Naive thymus-derived CD8-positive, alpha-beta T cell (primary cell): ENCODE results near the gene IGSF6. TPM values are rescaled to one million over a fixed set of nuclear protein-coding genes. Genes with fewer than 3 reads are reported as not detected.
A peak's percentile ranks its signal among the peaks of the same experiment; 100 is the strongest.
"Not testable (repeated sequence)": the region's sequence is repeated elsewhere in the genome, so short reads cannot be mapped to it uniquely, and the experiment has no call there.

Experiments
- ATAC-seq, 2 donors: fragments of 150-1000 bp; cut with Tn5 transposase in 1 of 2; sonication (Bioruptor Pico), chemical (Tn5 transposase) in 1 of 2; 1 replicate in 1 of 2; 2 replicates in 1 of 2; pipeline ENCODE4 v1.10.0; 2021; ENCODE audit warnings: mild to moderate bottlenecking in 2 of 2, moderate library complexity in 2 of 2
- POLR2A ChIA-PET: fragments of 350-600 bp; sonication (Branson Sonifier 250); formaldehyde crosslinking; loops from one replicate; lab custom pipeline; 2021; ENCODE audit warnings: antibody characterized with exemption; lab: Charles Lee
- DNase-seq, 10 donors: peaks; one replicate each; pipeline versions ENCODE4 v3.0.0 to v3.0.0-alpha.2; 2020 to 2022
- H3K27ac Mint-ChIP-seq, 10 donors: one replicate each; pipeline ENCODE4 v1.8.0; 2020 to 2022; ENCODE audit warnings: mild to moderate bottlenecking in 10 of 10, mixed read lengths in 10 of 10, moderate library complexity in 4 of 10, inconsistent platforms in 1 of 10
- H3K27me3 Mint-ChIP-seq, 5 donors: one replicate each; pipeline ENCODE4 v1.8.0; 2021 to 2022; ENCODE audit warnings: mixed read lengths in 5 of 5
- H3K36me3 Mint-ChIP-seq, 3 donors: one replicate each; pipeline ENCODE4 v1.8.0; 2020 to 2022; ENCODE audit warnings: mixed read lengths in 3 of 3, mild to moderate bottlenecking in 2 of 3, inconsistent platforms in 1 of 3
- H3K4me1 Mint-ChIP-seq, 4 donors: one replicate each; pipeline ENCODE4 v1.8.0; 2021 to 2022; ENCODE audit warnings: mixed read lengths in 4 of 4
- H3K4me3 Mint-ChIP-seq, 10 donors: one replicate each; pipeline ENCODE4 v1.8.0; 2020 to 2022; ENCODE audit warnings: mild to moderate bottlenecking in 10 of 10, mixed read lengths in 10 of 10, moderate library complexity in 6 of 10, inconsistent platforms in 1 of 10
- H3K9me3 Mint-ChIP-seq, 9 donors: one replicate each; pipeline ENCODE4 v1.8.0; 2020 to 2022; ENCODE audit warnings: mixed read lengths in 9 of 9, mild to moderate bottlenecking in 3 of 9, inconsistent platforms in 1 of 9, moderate library complexity in 1 of 9
- polyA plus RNA-seq, 3 donors: library from polyadenylated mRNA; unstranded; fragments of 300-500 nt; fragmentation: Illumina TruSeq; gene quantifications; one replicate each; pipeline ENCODE4 v1.2.3, GENCODE V29; 2021
- total RNA-seq, 8 experiments: library from RNA in 2 of 8; stranded (reverse) in 2 of 8; gene quantifications; one replicate each; pipeline ENCODE4 v1.2.3 and lab custom pipeline; 2021 to 2026

IGSF6 gene
- total and polyA plus RNA-seq, 5 experiments from 2014 or later, result 0.16 to 0.69 (median 0.28) TPM

GRCh38 chr16:21649826-21650406, 2.5 kb downstream of the IGSF6 start:
- peaks cover 11 to 89% (median 51%) of the 10 kb centered on the region in 4 donors for H3K4me1 Mint-ChIP-seq
- ATAC-seq, POLR2A ChIA-PET: not testable (repeated sequence)

GRCh38 chr16:21647562-21648164, 4.7 kb downstream of the IGSF6 start:
- H3K27me3 Mint-ChIP-seq, result no peaks in the 10 kb centered on the region
- POLR2A ChIA-PET, result interaction anchor here (1.0 to 4.7 kb wide), 4 partner anchors 14 to 50 kb away, joined by 3 to 40 read pairs (median 4); partner anchors contain the start of gene METTL9
- H3K4me1 Mint-ChIP-seq, result peaks cover 12 to 86% (median 54%) of the 10 kb centered on the region in 4 donors
- H3K9me3 Mint-ChIP-seq, result no peaks in the 10 kb centered on the region
- ATAC-seq, result peak in 1 of 2 donors; percentile 7
- peaks cover 0 to 4% (median 0%) of the 10 kb centered on the region in 3 donors for H3K36me3 Mint-ChIP-seq
- DNase-seq, result no peak
- peak overlapping the region in 9 of 10 donors; percentile 2 to 89 (median 68) for H3K4me3 Mint-ChIP-seq
- peak overlapping the region; percentile 93 to 98 (median 96) for H3K27ac Mint-ChIP-seq

More at GRCh38 chr16:21649826-21650406, 2.5 kb downstream of the IGSF6 start:
- not testable (repeated sequence) for DNase-seq, H3K27me3 Mint-ChIP-seq, H3K9me3 Mint-ChIP-seq
- Mint-ChIP-seq H3K27ac (peak overlapping the region in 3 of 10 donors; percentile 18 to 94 (median 52)), H3K36me3 (peaks cover 0 to 17% (median 0%) of the 10 kb centered on the region in 3 donors), H3K4me3 (peak overlapping the region in 1 of 10 donors; percentile 32)

- Mint-ChIP-seq H3K4me3 (peak overlapping the region; percentile 68 to 89 (median 84)), H3K27me3 (no peaks in the 10 kb centered on the region)
- POLR2A ChIA-PET, result interaction anchor here (0.9 to 4.7 kb wide), 5 partner anchors 14 to 49 kb away, joined by 3 to 40 read pairs (median 3); partner anchors contain the start of gene METTL9
These were observed 5.5 kb downstream of the IGSF6 start for GRCh38 chr16:21646721-21647561.

GRCh38 chr16:21646091-21646490, 6.3 kb downstream of the IGSF6 start:
- Mint-ChIP-seq H3K27me3 (no peaks in the 10 kb centered on the region), H3K36me3 (no peaks in the 10 kb centered on the region), H3K4me1 (peaks cover 12 to 75% (median 51%) of the 10 kb centered on the region in 4 donors), H3K4me3 (peak overlapping the region; percentile 68 to 88 (median 84)), H3K9me3 (no peaks in the 10 kb centered on the region), H3K27ac (peak overlapping the region; percentile 93 to 98 (median 96))
- DNase-seq (no peak), ATAC-seq (no peak)
- POLR2A ChIA-PET, result interaction anchor here (0.8 to 4.7 kb wide), 8 partner anchors 11 to 546 kb away, joined by 3 to 40 read pairs (median 4); partner anchors contain the start of genes METTL9 and OTOA

More at GRCh38 chr16:21646721-21647561, 5.5 kb downstream of the IGSF6 start:
- peak; percentile 81 to 89 for ATAC-seq
- Mint-ChIP-seq H3K4me1 (peaks cover 12 to 81% (median 52%) of the 10 kb centered on the region in 4 donors), H3K9me3 (no peaks in the 10 kb centered on the region), H3K27ac (peak overlapping the region; percentile 93 to 98 (median 96)), H3K36me3 (no peaks in the 10 kb centered on the region)
- peak in 9 of 10 donors; percentile 47 to 78 (median 69) for DNase-seq

GRCh38 chr16:21645261-21645721, 7.1 kb downstream of the IGSF6 start:
- peak in 5 of 10 donors; percentile 8 to 74 (median 69) for DNase-seq
- ATAC-seq, result peak; percentile 48 to 65
- Mint-ChIP-seq H3K4me1 (peaks cover 15 to 75% (median 52%) of the 10 kb centered on the region in 4 donors), H3K27ac (peak overlapping the region; percentile 89 to 98 (median 96)), H3K27me3 (no peaks in the 10 kb centered on the region), H3K4me3 (peak overlapping the region; percentile 68 to 88 (median 84)), H3K9me3 (no peaks in the 10 kb centered on the region), H3K36me3 (peaks cover 0 to 2% (median 0%) of the 10 kb centered on the region in 3 donors)
- POLR2A ChIA-PET, result interaction anchor here (0.7 to 4.7 kb wide), 7 partner anchors 12 to 547 kb away, joined by 3 to 40 read pairs (median 3); partner anchors contain the start of genes METTL9 and OTOA

GRCh38 chr16:21644674-21645073, 7.7 kb downstream of the IGSF6 start:
- Mint-ChIP-seq H3K4me3 (peak overlapping the region; percentile 68 to 88 (median 84)), H3K4me1 (peaks cover 15 to 69% (median 52%) of the 10 kb centered on the region in 4 donors), H3K9me3 (no peaks in the 10 kb centered on the region), H3K36me3 (peaks cover 0 to 2% (median 0%) of the 10 kb centered on the region in 3 donors), H3K27ac (peak overlapping the region; percentile 89 to 98 (median 96)), H3K27me3 (no peaks in the 10 kb centered on the region)
- POLR2A ChIA-PET, result interaction anchor here (1.5 to 4.7 kb wide), 3 partner anchors 13 to 547 kb away, joined by 3 to 40 read pairs (median 9); partner anchors contain the start of gene METTL9
- no peak for ATAC-seq
- DNase-seq, result no peak

- ATAC-seq, result no peak
- no peaks in the 10 kb centered on the region for H3K9me3 Mint-ChIP-seq
- H3K4me1 Mint-ChIP-seq, result peaks cover 14 to 70% (median 55%) of the 10 kb centered on the region in 4 donors
- peaks cover 0 to 2% (median 0%) of the 10 kb centered on the region in 3 donors for H3K36me3 Mint-ChIP-seq
- no peak for DNase-seq
- POLR2A ChIA-PET, result interaction anchor here (0.6 kb wide), 1 partner anchor 124 kb away, joined by 3 read pairs; no protein-coding TSS in a partner anchor
- H3K27me3 Mint-ChIP-seq, result no peaks in the 10 kb centered on the region
- peak overlapping the region in 3 of 10 donors; percentile 5 to 48 (median 36) for H3K4me3 Mint-ChIP-seq
- peak overlapping the region in 7 of 10 donors; percentile 22 to 98 (median 94) for H3K27ac Mint-ChIP-seq
These were observed 8.6 kb downstream of the IGSF6 start for GRCh38 chr16:21643785-21644184.

- POLR2A ChIA-PET, result interaction anchor here (1.6 kb wide), 1 partner anchor 42 kb away, joined by 3 read pairs; no protein-coding TSS in a partner anchor
- H3K27me3 Mint-ChIP-seq, result no peaks in the 10 kb centered on the region
- no peaks in the 10 kb centered on the region for H3K9me3 Mint-ChIP-seq
- H3K36me3 Mint-ChIP-seq, result peaks cover 0 to 2% (median 0%) of the 10 kb centered on the region in 3 donors
- peak overlapping the region in 6 of 10 donors; percentile 14 to 79 (median 44) for H3K27ac Mint-ChIP-seq
- H3K4me3 Mint-ChIP-seq, result no peak overlapping the region
- no peak for ATAC-seq
- peaks cover 20 to 68% (median 55%) of the 10 kb centered on the region in 4 donors for H3K4me1 Mint-ChIP-seq
- DNase-seq, result no peak
These were observed 9.5 kb downstream of the IGSF6 start for GRCh38 chr16:21642861-21643260.

- Mint-ChIP-seq H3K9me3 (no peaks in the 10 kb centered on the region), H3K4me3 (no peak overlapping the region)
These were observed 10.5 kb downstream of the IGSF6 start for GRCh38 chr16:21641916-21642315.

GRCh38 chr16:21639493-21639892, 12.9 kb downstream of the IGSF6 start:
- no peaks in the 10 kb centered on the region for H3K27me3 Mint-ChIP-seq
- DNase-seq (no peak), ATAC-seq (no peak)
- POLR2A ChIA-PET, result interaction anchor here (0.7 to 2.2 kb wide), 4 partner anchors 43 to 61 kb away, joined by 3 to 7 read pairs (median 5); no protein-coding TSS in a partner anchor
- H3K9me3 Mint-ChIP-seq, result no peaks in the 10 kb centered on the region
- peak overlapping the region in 5 of 10 donors; percentile 37 to 84 (median 77) for H3K27ac Mint-ChIP-seq
- H3K4me1 Mint-ChIP-seq, result peaks cover 14 to 38% (median 29%) of the 10 kb centered on the region in 4 donors
- peaks cover 0 to 17% (median 2%) of the 10 kb centered on the region in 3 donors for H3K36me3 Mint-ChIP-seq
- no peak overlapping the region for H3K4me3 Mint-ChIP-seq

More at GRCh38 chr16:21641916-21642315, 10.5 kb downstream of the IGSF6 start:
- POLR2A ChIA-PET, result interaction anchor here (0.6 to 1.6 kb wide), 4 partner anchors 19 to 59 kb away, joined by 3 to 5 read pairs (median 4); no protein-coding TSS in a partner anchor
- DNase-seq (no peak), ATAC-seq (no peak)
- H3K27ac Mint-ChIP-seq, result no peak overlapping the region
- H3K4me1 Mint-ChIP-seq, result peaks cover 13 to 62% (median 53%) of the 10 kb centered on the region in 4 donors
- peaks cover 0 to 2% (median 0%) of the 10 kb centered on the region in 3 donors for H3K36me3 Mint-ChIP-seq
- no peaks in the 10 kb centered on the region for H3K27me3 Mint-ChIP-seq

- no peaks in the 10 kb centered on the region for H3K9me3 Mint-ChIP-seq
- peak overlapping the region in 7 of 10 donors; percentile 2 to 44 (median 34) for H3K4me3 Mint-ChIP-seq
- H3K27me3 Mint-ChIP-seq, result no peaks in the 10 kb centered on the region
- POLR2A ChIA-PET, result interaction anchor here (1.0 to 2.2 kb wide), 4 partner anchors 40 to 54 kb away, joined by 3 to 7 read pairs (median 7); partner anchors contain the start of gene METTL9
- peak overlapping the region; percentile 65 to 90 (median 75) for H3K27ac Mint-ChIP-seq
- H3K36me3 Mint-ChIP-seq, result peaks cover 0 to 23% (median 2%) of the 10 kb centered on the region in 3 donors
- ATAC-seq (peak; percentile 34 to 59), DNase-seq (peak in 1 of 10 donors; percentile 17)
- peaks cover 14 to 30% (median 24%) of the 10 kb centered on the region in 4 donors for H3K4me1 Mint-ChIP-seq
These were observed 13.8 kb downstream of the IGSF6 start for GRCh38 chr16:21638573-21638975.
